GM12878 (cell line): ENCODE measurements around the gene RMC1. TPM values are rescaled to one million over a fixed set of nuclear protein-coding genes. Genes with fewer than 3 reads are reported as not detected.

Experiments
- ATAC-seq: fragments of 200-7000 bp; cut with Tn5 transposase; 3 replicates; pipeline ENCODE4 v1.9.1; 2020; ENCODE audit warnings: mild to moderate bottlenecking, moderate library complexity
- BruUV-seq: library from RNA; stranded (reverse); fragments of 400-500 nt; replicated peaks from 2 replicates; lab custom pipeline; 2021; lab: Mats Ljungman, UMichigan
- CTCF ChIA-PET: fragments of 300-600 bp; sonication (Branson Sonifier 250); formaldehyde crosslinking; extraction: SDS; loops from one replicate; lab custom pipeline; 2021; ENCODE audit warnings: inconsistent platforms; lab: Yijun Ruan, JAX
- POLR2A ChIA-PET: fragments of 350-600 bp; formaldehyde crosslinking; extraction: SDS; loops from one replicate; lab custom pipeline; 2021; ENCODE audit warnings: inconsistent platforms; lab: Charles Lee
- RAD21 ChIA-PET: fragments of 300-600 bp; sonication (Branson Sonifier 250); formaldehyde crosslinking; loops from one replicate; lab custom pipeline; 2023; ENCODE audit warnings: antibody characterized with exemption; ENCODE audit not compliant: unreplicated experiment; lab: Charles Lee
- SMC1A ChIA-PET: fragments of 300-600 bp; sonication (Branson Sonifier 250); formaldehyde crosslinking; loops from one replicate; lab custom pipeline; 2023; ENCODE audit not compliant: unreplicated experiment, uncharacterized antibody; lab: Charles Lee
- DNase-seq: peaks from one replicate; pipeline ENCODE4 v3.0.0-alpha.2; 2011; ENCODE audit warnings: low read depth, low spot score
- FAIRE-seq: peaks from 3 replicates; lab custom pipeline; 2011; peaks lifted over from hg19 to GRCh38; lab: Jason Lieb, UNC
- H2AFZ ChIP-seq: 2 replicates; pipeline ENCODE4 v1.6.0; 2011; ENCODE audit warnings: low read depth, low read length, control low read depth; ENCODE audit not compliant: control insufficient read depth
- H3K27ac ChIP-seq: 2 replicates; pipeline ENCODE4 v1.5.1; 2011; ENCODE audit warnings: control low read depth; ENCODE audit not compliant: control insufficient read depth, insufficient read depth
- H3K27me3 ChIP-seq, 2 experiments: replicated peaks in 1 of 2; 2 replicates each; pipeline versions ENCODE4 v1.6.0 to v1.6.1; 2011; ENCODE audit warnings: low read length in 1 of 2; ENCODE audit not compliant: control insufficient read depth in 2 of 2, insufficient read depth in 2 of 2
- H3K36me3 ChIP-seq, 2 experiments: 2 replicates each; pipeline ENCODE4 v1.5.1; 2011; ENCODE audit warnings: low read length in 1 of 2; ENCODE audit not compliant: control insufficient read depth in 2 of 2, insufficient read depth in 2 of 2
- H3K4me1 ChIP-seq: 2 replicates; pipeline ENCODE4 v1.6.1; 2011; ENCODE audit warnings: mild to moderate bottlenecking, low read length, moderate library complexity, mixed read lengths; ENCODE audit not compliant: control insufficient read depth, insufficient read depth
- H3K4me2 ChIP-seq: 2 replicates; pipeline ENCODE4 v1.6.0; 2011; ENCODE audit warnings: control low read depth; ENCODE audit not compliant: control insufficient read depth, insufficient read depth
- H3K4me3 ChIP-seq: fragments of 200-600 bp; sonication (generic); 2 replicates; pipeline ENCODE4 v1.5.1; 2016
- H3K79me2 ChIP-seq: 2 replicates; pipeline ENCODE4 v1.6.0; 2011; ENCODE audit warnings: low read length; ENCODE audit not compliant: control insufficient read depth, insufficient read depth
- H3K9ac ChIP-seq: 2 replicates; pipeline ENCODE4 v1.8.0; 2011; ENCODE audit warnings: low read length, control low read depth, mixed read lengths; ENCODE audit not compliant: control insufficient read depth, insufficient read depth
- H3K9me3 ChIP-seq: replicated peaks from 3 replicates; pipeline ENCODE4 v1.5.1; 2011; ENCODE audit warnings: mild to moderate bottlenecking, low read length; ENCODE audit not compliant: control insufficient read depth, insufficient read depth
- H4K20me1 ChIP-seq: 2 replicates; pipeline ENCODE4 v1.6.0; 2011; ENCODE audit not compliant: control insufficient read depth, insufficient read depth
- CEBPB ChIP-seq, 2 experiments: fragments of 150-350 bp in 1 of 2; IDR thresholded peaks; 2 replicates each; pipeline ENCODE4 v1.6.1; 2012 to 2014; ENCODE audit warnings: low read depth in 2 of 2, low read length in 2 of 2, borderline replicate concordance in 1 of 2, inconsistent platforms in 1 of 2
- LARP7 ChIP-seq: fragments of 450-650 bp; IDR thresholded peaks from 2 replicates; pipeline ENCODE4 v1.6.1; 2017; ENCODE audit warnings: mild to moderate bottlenecking
- NFIC ChIP-seq: IDR thresholded peaks from 2 replicates; pipeline ENCODE4 v1.6.1; 2012; ENCODE audit warnings: low read depth, mild to moderate bottlenecking, inconsistent platforms, low read length, moderate library complexity
- POU2F2 ChIP-seq: IDR thresholded peaks from 3 replicates; pipeline ENCODE4 v1.6.1; 2011; ENCODE audit warnings: low read depth, mild to moderate bottlenecking, low read length, borderline replicate concordance
- STAT1 ChIP-seq: fragments of 450-650 bp; conservative IDR thresholded peaks from 2 replicates; pipeline ENCODE4 v1.6.1; 2014; ENCODE audit warnings: antibody characterized with exemption, mild to moderate bottlenecking
- WGBS: methylation state at CpG from one replicate; pipeline ENCODE4 v1.1.6; 2016; ENCODE audit warnings: low lambda C conversion rate; ENCODE audit not compliant: insufficient replicate concordance, insufficient coverage; ENCODE audit errors: missing lambda C conversion rate; 5-methylcytosine and 5-hydroxymethylcytosine counted together
- in situ Hi-C: fragments of 300-500 bp; cut with MboI; formaldehyde crosslinking; loops from 9 replicates; pipeline ENCODE4 v1.14.3; 2018; ENCODE audit warnings: mixed read lengths
- intact Hi-C: fragments of 100-400 bp; cut with micrococcal nuclease; formaldehyde crosslinking; loops from one replicate; pipeline ENCODE4 v1.14.2; 2022; ENCODE audit not compliant: unreplicated experiment
- polyA plus RNA-seq, 11 experiments: library from polyadenylated mRNA; depleted of rRNA in 4 of 11; unstranded in 6 of 11; stranded (reverse) in 5 of 11; fragments of >200 nt; fragmentation: Nextera tagmentation in 4 of 11; fragmentation: Illumina TruSeq in 1 of 11; extraction: Ambion mirVana in 4 of 11; extraction: Trizol in 1 of 11; gene quantifications; 1 replicate in 1 of 11; 2 replicates in 10 of 11; pipeline versions ENCODE4 v1.2.1 to v1.2.3, GENCODE V29; 2011 to 2016; ENCODE audit warnings: inconsistent platforms in 2 of 11, missing spikeins in 2 of 11, low read depth in 1 of 11
- total RNA-seq, 4 experiments: library from RNA; depleted of rRNA in 3 of 4; stranded (reverse); fragments of >200 nt in 3 of 4; fragmentation: Illumina TruSeq in 1 of 4; extraction: Trizol in 1 of 4; gene quantifications; 2 replicates each; pipeline versions ENCODE4 v1.2.1 to v1.2.3, GENCODE V29; 2013 to 2021
- TF ChIP-seq, protein P1 (sequence below): IDR thresholded peaks from 2 replicates; pipeline ENCODE4 v1.6.1; 2012; ENCODE audit warnings: low read depth, low read length, improper control_type of control experiment
- TF ChIP-seq, protein P2 (sequence below): fragments of 450-650 bp; IDR thresholded peaks from 2 replicates; pipeline ENCODE4 v1.6.1; 2014; ENCODE audit warnings: mild to moderate bottlenecking

RMC1 gene
- total and polyA plus RNA-seq, 10 of the 15 experiments (the other 5 are each of a cell fraction or from before 2014, with no cell fraction given) = 8.4 to 57.6 (median 42.5) TPM

DNA sequence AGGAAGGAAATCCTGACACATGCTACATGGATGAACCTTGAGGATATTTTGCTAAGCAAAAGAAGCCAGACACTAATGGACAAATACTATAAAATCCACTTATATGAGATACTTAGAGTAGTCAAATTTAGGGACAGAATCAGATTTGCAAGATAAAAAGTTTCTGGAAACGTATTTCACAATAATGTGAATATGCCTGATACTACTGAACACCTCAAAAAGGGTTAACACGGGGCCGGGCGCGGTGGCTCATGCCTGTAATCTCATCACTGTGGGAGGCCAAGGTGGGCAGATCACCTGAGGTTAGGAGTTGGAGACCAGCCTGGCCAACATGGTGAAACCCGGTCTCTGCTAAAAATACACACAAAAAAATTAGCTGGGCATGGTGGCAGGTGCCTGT is 1.7 kb upstream of the RMC1 start:
- POLR2A ChIA-PET = interaction anchor here (0.6 to 2.1 kb wide), 5 partner anchors 14 to 569 kb away, joined by 3 to 5 read pairs (median 3); partner anchors contain the start of genes NPC1 and RBBP8
- no peak for ATAC-seq
- TF ChIP-seq CEBPB (IDR thresholded peaks at IDR 0.05; ENCODE audit: borderline replicate concordance in 1 of 2, low read depth in 2 of 2, low read length in 2 of 2) = no peak
- no peak for TF ChIP-seq LARP7
- TF ChIP-seq, protein P1, sequence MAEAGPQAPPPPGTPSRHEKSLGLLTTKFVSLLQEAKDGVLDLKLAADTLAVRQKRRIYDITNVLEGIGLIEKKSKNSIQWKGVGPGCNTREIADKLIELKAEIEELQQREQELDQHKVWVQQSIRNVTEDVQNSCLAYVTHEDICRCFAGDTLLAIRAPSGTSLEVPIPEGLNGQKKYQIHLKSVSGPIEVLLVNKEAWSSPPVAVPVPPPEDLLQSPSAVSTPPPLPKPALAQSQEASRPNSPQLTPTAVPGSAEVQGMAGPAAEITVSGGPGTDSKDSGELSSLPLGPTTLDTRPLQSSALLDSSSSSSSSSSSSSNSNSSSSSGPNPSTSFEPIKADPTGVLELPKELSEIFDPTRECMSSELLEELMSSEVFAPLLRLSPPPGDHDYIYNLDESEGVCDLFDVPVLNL = no peak
- TF ChIP-seq, protein P2, sequence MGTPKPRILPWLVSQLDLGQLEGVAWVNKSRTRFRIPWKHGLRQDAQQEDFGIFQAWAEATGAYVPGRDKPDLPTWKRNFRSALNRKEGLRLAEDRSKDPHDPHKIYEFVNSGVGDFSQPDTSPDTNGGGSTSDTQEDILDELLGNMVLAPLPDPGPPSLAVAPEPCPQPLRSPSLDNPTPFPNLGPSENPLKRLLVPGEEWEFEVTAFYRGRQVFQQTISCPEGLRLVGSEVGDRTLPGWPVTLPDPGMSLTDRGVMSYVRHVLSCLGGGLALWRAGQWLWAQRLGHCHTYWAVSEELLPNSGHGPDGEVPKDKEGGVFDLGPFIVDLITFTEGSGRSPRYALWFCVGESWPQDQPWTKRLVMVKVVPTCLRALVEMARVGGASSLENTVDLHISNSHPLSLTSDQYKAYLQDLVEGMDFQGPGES = no peak
- no peak for TF ChIP-seq NFIC
- no peak for TF ChIP-seq POU2F2
- no peak for TF ChIP-seq STAT1
- BruUV-seq = no TSS peak
- Histone ChIP-seq H2AFZ (no peak overlapping the region), H3K36me3 (peaks cover 0 to 2% of the 10 kb centered on the region in 2 experiments; a peak in 1 of 4 replicates), H3K27ac (no peak overlapping the region), H4K20me1 (no peaks in the 10 kb centered on the region), H3K4me2 (no peak overlapping the region), H3K9ac (no peak overlapping the region), H3K9me3 (no peaks in the 10 kb centered on the region), H3K27me3 (no peaks in the 10 kb centered on the region), H3K4me1 (peaks cover 23% of the 10 kb centered on the region), H3K79me2 (peaks cover 26% of the 10 kb centered on the region), H3K4me3 (no peak overlapping the region)
- SMC1A ChIA-PET = interaction anchor here (0.8 to 2.9 kb wide), 8 partner anchors 11 to 84 kb away, joined by 3 to 15 read pairs (median 4); no protein-coding TSS in a partner anchor
- CTCF ChIA-PET = interaction anchor here (1.0 to 1.8 kb wide), 6 partner anchors 11 to 201 kb away, joined by 3 to 5 read pairs (median 4); partner anchors contain the start of gene RIOK3
- FAIRE-seq = no peak
- DNase-seq = no peak
- in situ Hi-C loops (no loop called here), intact Hi-C loops (loop anchor here (5.0 to 10.0 kb wide), 5 partner anchors 49 to 707 kb away; partner anchors contain the start of genes RBBP8 and RIOK3)
- 89% methylated on average over 6 of the region's 6 CpGs for WGBS
- RAD21 ChIA-PET = interaction anchor here (0.6 to 2.3 kb wide), 4 partner anchors 14 to 368 kb away, joined by 3 to 10 read pairs (median 4); no protein-coding TSS in a partner anchor
